CD14-positive monocyte (primary cell): ENCODE data around the gene FAM90A1. TPM values are rescaled to one million over a fixed set of nuclear protein-coding genes. Genes with fewer than 3 reads are reported as not detected.
"Not testable (repeated sequence)": the region's sequence is repeated elsewhere in the genome, so short reads cannot be mapped to it uniquely, and the experiment has no call there.

Experiments
- DNase-seq, 3 donors: peaks; one replicate each; pipeline ENCODE4 v3.0.0-alpha.2; 2011 to 2022
- H2AFZ ChIP-seq: 2 replicates; pipeline ENCODE4 v1.6.0; 2012; ENCODE audit warnings: mild to moderate bottlenecking, low read depth, low read length, inconsistent platforms; ENCODE audit not compliant: insufficient read depth, poor library complexity, severe bottlenecking
- H3K27ac ChIP-seq, 2 donors: 1 replicate in 1 of 2; 2 replicates in 1 of 2; pipeline ENCODE4 v1.5.1; 2012 to 2013; ENCODE audit warnings: low read length in 2 of 2, control low read depth in 1 of 2, inconsistent platforms in 1 of 2, low read depth in 1 of 2, mild to moderate bottlenecking in 1 of 2
- H3K27me3 ChIP-seq, 2 donors: one replicate each; pipeline versions ENCODE4 v1.6.0 to v1.6.1; 2011 to 2013; ENCODE audit warnings: low read length in 2 of 2; ENCODE audit not compliant: control insufficient read depth in 2 of 2, insufficient read depth in 2 of 2
- H3K36me3 ChIP-seq, 2 donors: replicated peaks in 1 of 2; 1 replicate in 1 of 2; 2 replicates in 1 of 2; pipeline versions ENCODE4 v1.5.1 to v1.6.1; 2012 to 2013; ENCODE audit warnings: low read length in 2 of 2, control low read depth in 1 of 2, inconsistent platforms in 1 of 2, mild to moderate bottlenecking in 1 of 2; ENCODE audit not compliant: insufficient read depth in 2 of 2, control insufficient read depth in 1 of 2
- H3K4me1 ChIP-seq, 2 donors: 1 replicate in 1 of 2; 2 replicates in 1 of 2; pipeline versions ENCODE4 v1.5.1 to v1.6.1; 2012 to 2013; ENCODE audit warnings: low read length in 2 of 2, control low read depth in 1 of 2, inconsistent platforms in 1 of 2, mild to moderate bottlenecking in 1 of 2, moderate library complexity in 1 of 2; ENCODE audit not compliant: insufficient read depth in 2 of 2, control insufficient read depth in 1 of 2
- H3K4me2 ChIP-seq: replicated peaks from 2 replicates; pipeline ENCODE3; 2012; ENCODE audit warnings: low read length, moderate library complexity, mild to moderate bottlenecking; ENCODE audit not compliant: poor library complexity, severe bottlenecking; ENCODE audit errors: extremely low read depth
- H3K4me3 ChIP-seq, 3 experiments: fragments of 200-600 bp in 1 of 3; sonication (generic) in 1 of 3; replicated peaks in 1 of 3; 1 replicate in 2 of 3; 2 replicates in 1 of 3; pipeline ENCODE4 v1.5.1; 2011 to 2013; ENCODE audit warnings: low read length in 3 of 3, mild to moderate bottlenecking in 3 of 3, control low read depth in 2 of 3, low read depth in 2 of 3, inconsistent platforms in 1 of 3, moderate library complexity in 1 of 3
- H3K79me2 ChIP-seq: 2 replicates; pipeline ENCODE4 v1.6.0; 2012; ENCODE audit warnings: mild to moderate bottlenecking, control low read depth, inconsistent platforms, low read length, moderate library complexity; ENCODE audit not compliant: insufficient read depth
- H3K9ac ChIP-seq: 2 replicates; pipeline ENCODE4 v1.6.0; 2017; ENCODE audit warnings: low read length, mild to moderate bottlenecking; ENCODE audit not compliant: insufficient read depth, poor library complexity, severe bottlenecking
- H3K9me3 ChIP-seq, 2 donors: replicated peaks in 1 of 2; 1 replicate in 1 of 2; 2 replicates in 1 of 2; pipeline versions ENCODE4 v1.5.1 to v1.6.1; 2012 to 2013; ENCODE audit warnings: low read length in 2 of 2, control low read depth in 1 of 2; ENCODE audit not compliant: control insufficient read depth in 1 of 2, insufficient read depth in 1 of 2
- H4K20me1 ChIP-seq: 2 replicates; pipeline ENCODE4 v1.6.0; 2012; ENCODE audit warnings: mild to moderate bottlenecking, low read length, control low read depth, moderate library complexity; ENCODE audit not compliant: insufficient read depth
- H3K27ac Mint-ChIP-seq, 7 donors: one replicate each; pipeline ENCODE4 v1.8.0; 2020; ENCODE audit warnings: mild to moderate bottlenecking in 7 of 7, mixed read lengths in 7 of 7, moderate library complexity in 6 of 7, inconsistent platforms in 2 of 7
- H3K27me3 Mint-ChIP-seq, 3 donors: one replicate each; pipeline ENCODE4 v1.8.0; 2021 to 2022; ENCODE audit warnings: low read depth in 3 of 3, mild to moderate bottlenecking in 3 of 3, mixed read lengths in 3 of 3, moderate library complexity in 3 of 3, inconsistent platforms in 1 of 3
- H3K36me3 Mint-ChIP-seq, 2 donors: one replicate each; pipeline ENCODE4 v1.8.0; 2020; ENCODE audit warnings: mixed read lengths in 2 of 2, inconsistent platforms in 1 of 2, mild to moderate bottlenecking in 1 of 2
- H3K4me1 Mint-ChIP-seq: one replicate; pipeline ENCODE4 v1.8.0; 2020; ENCODE audit warnings: mild to moderate bottlenecking, mixed read lengths
- H3K4me3 Mint-ChIP-seq, 2 donors: one replicate each; pipeline ENCODE4 v1.8.0; 2020; ENCODE audit warnings: mild to moderate bottlenecking in 2 of 2, mixed read lengths in 2 of 2, moderate library complexity in 1 of 2
- H3K9me3 Mint-ChIP-seq, 7 donors: one replicate each; pipeline ENCODE4 v1.8.0; 2020 to 2022; ENCODE audit warnings: mixed read lengths in 7 of 7, mild to moderate bottlenecking in 6 of 7, moderate library complexity in 6 of 7, inconsistent platforms in 2 of 7
- WGBS: methylation state at CpG from one replicate; pipeline ENCODE4 v1.1.5; 2013; ENCODE audit warnings: missing lambda C conversion rate; ENCODE audit not compliant: insufficient coverage; 5-methylcytosine and 5-hydroxymethylcytosine counted together
- intact Hi-C, 2 donors: fragments of 100-400 bp; cut with micrococcal nuclease; formaldehyde crosslinking; loops; one replicate each; pipeline versions ENCODE4 v1.15.0 to v1.15.1; 2023
- polyA plus RNA-seq, 3 donors: library from polyadenylated mRNA; depleted of rRNA in 1 of 3; unstranded in 2 of 3; stranded (reverse) in 1 of 3; fragments of 300-500 nt in 2 of 3; fragments of >200 nt in 1 of 3; fragmentation: Illumina TruSeq in 2 of 3; gene quantifications; 1 replicate in 2 of 3; 2 replicates in 1 of 3; pipeline ENCODE4 v1.2.3, GENCODE V29; 2012 to 2021

Gene FAM90A1
- polyA plus RNA-seq, 3 donors = 0.25 TPM; not detected in 2

- not testable (repeated sequence) for H4K20me1 ChIP-seq, H3K27ac Mint-ChIP-seq, H3K27ac ChIP-seq, H3K4me3 ChIP-seq, H3K27me3 ChIP-seq, H3K79me2 ChIP-seq, H3K36me3 Mint-ChIP-seq, H3K9me3 Mint-ChIP-seq, H3K4me2 ChIP-seq, H3K9me3 ChIP-seq, H2AFZ ChIP-seq, H3K4me3 Mint-ChIP-seq, H3K27me3 Mint-ChIP-seq, DNase-seq, H3K9ac ChIP-seq, H3K36me3 ChIP-seq
- 95% methylated on average over 4 of the region's 11 CpGs for WGBS
- intact Hi-C loops = loop anchor here (5.0 to 10.0 kb wide), 2 partner anchors 117 to 120 kb away; no protein-coding TSS in a partner anchor
- H3K4me1 Mint-ChIP-seq = peaks cover 18% of the 10 kb centered on the region
- H3K4me1 ChIP-seq = peaks cover 5 to 14% of the 10 kb centered on the region in 2 donors
Observed at GRCh38 chr12:8224782-8225181, 2.6 kb downstream of the FAM90A1 start.

- H3K27me3 ChIP-seq, H3K9me3 Mint-ChIP-seq, H3K4me3 Mint-ChIP-seq, H3K36me3 Mint-ChIP-seq, H3K27ac ChIP-seq, H2AFZ ChIP-seq, H3K9ac ChIP-seq, H4K20me1 ChIP-seq, H3K9me3 ChIP-seq, H3K36me3 ChIP-seq, DNase-seq, H3K4me3 ChIP-seq, H3K27me3 Mint-ChIP-seq, H3K79me2 ChIP-seq, H3K4me2 ChIP-seq, H3K27ac Mint-ChIP-seq: not testable (repeated sequence)
- H3K4me1 Mint-ChIP-seq = peaks cover 16% of the 10 kb centered on the region
- intact Hi-C loops = loop anchor here in 1 of 2 donors (10.0 kb wide), 1 partner anchor 119 kb away; no protein-coding TSS in a partner anchor
- 75% methylated on average over 11 of the region's 13 CpGs for WGBS
- H3K4me1 ChIP-seq = peaks cover 5 to 14% of the 10 kb centered on the region in 2 donors
Observed at GRCh38 chr12:8223646-8224045, 3.8 kb downstream of the FAM90A1 start.

- not testable (repeated sequence) for H4K20me1 ChIP-seq, H3K27ac ChIP-seq, DNase-seq, H3K4me2 ChIP-seq, H3K27me3 Mint-ChIP-seq, H3K27ac Mint-ChIP-seq, H3K36me3 ChIP-seq, H3K9me3 Mint-ChIP-seq, H3K9me3 ChIP-seq, H3K4me3 Mint-ChIP-seq, H2AFZ ChIP-seq, H3K4me1 ChIP-seq, H3K4me3 ChIP-seq, H3K4me1 Mint-ChIP-seq, H3K36me3 Mint-ChIP-seq, H3K9ac ChIP-seq, H3K79me2 ChIP-seq, H3K27me3 ChIP-seq
- 89% methylated on average over 15 of the region's 16 CpGs for WGBS
- intact Hi-C loops = loop anchor here in 1 of 2 donors (10.0 kb wide), 1 partner anchor 118 kb away; no protein-coding TSS in a partner anchor
Observed at GRCh38 chr12:8222303-8222702, 5.1 kb downstream of the FAM90A1 start.

- H3K4me3 Mint-ChIP-seq, H3K9me3 ChIP-seq, H3K36me3 Mint-ChIP-seq, H3K4me1 Mint-ChIP-seq, H3K27me3 ChIP-seq, H3K9ac ChIP-seq, DNase-seq, H3K9me3 Mint-ChIP-seq, H3K79me2 ChIP-seq, H3K27me3 Mint-ChIP-seq, H3K4me1 ChIP-seq, H3K36me3 ChIP-seq, H3K27ac Mint-ChIP-seq, H3K4me2 ChIP-seq, H2AFZ ChIP-seq, H3K27ac ChIP-seq, H4K20me1 ChIP-seq, H3K4me3 ChIP-seq: not testable (repeated sequence)
- intact Hi-C loops = loop anchor here in 1 of 2 donors (10.0 kb wide), 1 partner anchor 117 kb away; no protein-coding TSS in a partner anchor
- WGBS = 94% methylated on average over 21 of the region's 21 CpGs
Observed at GRCh38 chr12:8221844-8222243, 5.6 kb downstream of the FAM90A1 start.
